HG03520 (cell line): Measurements from ENCODE around the gene BCAR3.

Experiments used
- ATAC-seq: cut with Tn5 transposase; IDR thresholded peaks from one replicate; pipeline ENCODE4 v1.9.1; 2021; ENCODE audit warnings: mild to moderate bottlenecking, moderate library complexity; ENCODE audit not compliant: unreplicated experiment

The BCAR3 gene

DNA sequence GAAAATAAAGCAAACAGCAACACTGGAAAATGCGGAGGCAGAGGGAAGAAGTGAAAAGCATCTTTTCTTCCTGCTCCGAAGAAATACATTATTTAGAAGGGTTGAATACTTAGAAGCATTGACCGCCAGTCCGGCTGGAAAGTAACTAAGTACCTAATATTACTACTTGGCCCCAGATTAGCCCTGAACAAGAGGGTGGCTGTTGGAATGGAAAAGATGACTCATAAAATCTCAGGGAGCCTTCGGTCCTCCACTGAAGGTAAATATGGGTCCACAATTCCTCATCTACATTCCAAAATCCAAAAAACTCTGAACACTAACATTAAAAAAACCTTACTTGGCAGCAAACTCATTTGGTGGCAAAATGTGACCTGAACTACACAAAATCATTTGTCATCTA lies 40.1 kb downstream of the BCAR3 start:
- no peak for ATAC-seq

DNA sequence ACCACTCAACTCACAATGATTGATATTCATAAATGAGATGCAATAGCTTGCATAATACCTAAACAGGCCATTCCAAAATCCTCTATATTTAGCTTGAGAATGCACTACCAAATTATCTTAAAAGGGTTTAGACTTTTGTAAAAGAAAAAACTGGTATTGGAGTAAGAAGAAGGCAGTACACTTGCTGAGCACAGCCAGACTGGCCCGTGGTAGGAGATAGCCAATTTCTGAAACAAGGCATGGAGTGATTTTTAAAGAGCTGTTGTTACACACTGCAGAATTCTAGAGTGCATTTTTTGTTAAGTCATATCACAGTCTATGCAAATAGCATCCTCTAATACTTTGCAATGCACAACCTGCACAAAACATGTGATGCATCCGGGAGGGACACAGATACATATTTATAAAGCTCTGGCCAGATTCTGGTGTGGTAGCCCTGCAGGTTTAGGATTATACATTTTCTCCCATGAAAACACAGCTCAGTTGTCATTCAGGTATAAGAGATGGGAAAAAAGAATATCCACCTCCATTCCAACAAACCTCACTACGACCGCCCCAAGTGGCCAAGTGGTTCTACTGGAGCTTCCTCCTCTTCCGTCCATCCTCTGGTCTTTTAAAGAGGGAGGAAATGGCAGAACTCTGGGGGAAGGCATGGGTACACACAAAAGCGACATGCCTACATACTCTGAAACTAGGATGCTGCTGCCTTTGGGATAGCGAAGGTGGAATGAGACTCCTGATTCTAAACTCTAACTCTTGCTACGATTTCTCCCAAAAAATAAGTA lies 40.8 kb downstream of the BCAR3 start:
- no peak for ATAC-seq

DNA sequence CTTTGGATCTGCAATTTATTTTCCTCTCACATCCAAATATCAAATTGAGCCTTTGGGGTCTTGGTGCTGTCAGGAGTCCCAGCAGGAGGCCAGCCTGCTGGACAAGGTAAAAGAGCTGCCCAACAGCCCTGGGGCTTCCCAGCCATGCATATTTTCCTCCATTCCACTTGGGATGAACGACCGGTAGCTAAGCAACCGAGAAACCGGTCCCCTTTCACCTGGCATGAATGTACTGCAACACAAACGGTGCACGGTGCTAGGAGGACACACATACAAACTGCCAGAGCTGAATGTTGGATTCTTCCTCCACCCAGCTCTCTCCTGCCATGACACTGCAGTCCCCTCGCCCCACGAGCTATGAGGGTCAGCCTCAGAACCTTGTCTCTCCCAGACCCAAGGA lies 42.7 kb downstream of the BCAR3 start:
- ATAC-seq: no peak

DNA sequence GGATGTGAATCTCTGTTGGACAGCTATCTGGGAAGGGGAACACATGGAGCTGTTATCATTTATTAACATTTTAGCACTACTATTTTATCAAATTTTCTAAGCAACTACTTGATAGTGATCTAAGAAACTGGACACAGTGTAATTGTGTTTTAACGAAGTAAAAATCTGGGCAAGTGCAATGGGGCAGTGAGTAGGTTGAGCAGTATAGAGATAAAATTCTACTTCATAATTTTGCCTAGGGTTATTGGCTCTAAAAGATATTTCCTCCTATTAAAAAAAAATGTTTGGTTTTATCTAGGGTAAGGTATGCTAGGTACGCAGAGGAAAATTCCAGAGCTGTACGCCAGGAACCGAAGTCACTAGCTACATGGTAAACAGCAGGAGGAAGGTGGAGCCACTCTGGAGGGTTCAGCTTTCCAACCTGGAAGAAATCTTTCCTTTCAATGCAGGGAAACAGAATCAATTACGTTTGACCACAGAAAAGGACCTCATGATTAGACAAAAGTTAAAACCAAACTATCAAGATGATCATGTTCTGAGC lies 43.3 kb downstream of the BCAR3 start:
- no peak for ATAC-seq

DNA sequence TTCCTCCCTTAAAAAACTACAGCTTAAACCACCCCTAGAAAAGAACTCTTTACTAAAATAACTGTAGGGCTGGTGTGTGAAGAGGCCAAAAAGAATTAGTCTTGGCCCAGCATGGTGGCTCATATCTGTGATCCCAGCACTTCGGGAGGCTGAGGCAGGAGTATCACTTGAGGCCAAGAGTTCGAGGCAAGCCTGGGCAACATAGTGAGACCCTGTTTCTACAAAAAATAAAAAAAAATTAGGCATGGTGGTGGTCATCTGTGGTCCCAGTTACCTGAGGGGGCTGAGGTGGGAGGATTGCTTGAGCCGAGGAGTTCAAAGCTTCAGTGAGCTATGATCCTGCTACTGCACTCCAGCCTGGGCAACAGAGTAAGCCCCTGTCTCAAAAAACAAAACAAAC lies 44.9 kb downstream of the BCAR3 start:
- ATAC-seq: no peak

DNA sequence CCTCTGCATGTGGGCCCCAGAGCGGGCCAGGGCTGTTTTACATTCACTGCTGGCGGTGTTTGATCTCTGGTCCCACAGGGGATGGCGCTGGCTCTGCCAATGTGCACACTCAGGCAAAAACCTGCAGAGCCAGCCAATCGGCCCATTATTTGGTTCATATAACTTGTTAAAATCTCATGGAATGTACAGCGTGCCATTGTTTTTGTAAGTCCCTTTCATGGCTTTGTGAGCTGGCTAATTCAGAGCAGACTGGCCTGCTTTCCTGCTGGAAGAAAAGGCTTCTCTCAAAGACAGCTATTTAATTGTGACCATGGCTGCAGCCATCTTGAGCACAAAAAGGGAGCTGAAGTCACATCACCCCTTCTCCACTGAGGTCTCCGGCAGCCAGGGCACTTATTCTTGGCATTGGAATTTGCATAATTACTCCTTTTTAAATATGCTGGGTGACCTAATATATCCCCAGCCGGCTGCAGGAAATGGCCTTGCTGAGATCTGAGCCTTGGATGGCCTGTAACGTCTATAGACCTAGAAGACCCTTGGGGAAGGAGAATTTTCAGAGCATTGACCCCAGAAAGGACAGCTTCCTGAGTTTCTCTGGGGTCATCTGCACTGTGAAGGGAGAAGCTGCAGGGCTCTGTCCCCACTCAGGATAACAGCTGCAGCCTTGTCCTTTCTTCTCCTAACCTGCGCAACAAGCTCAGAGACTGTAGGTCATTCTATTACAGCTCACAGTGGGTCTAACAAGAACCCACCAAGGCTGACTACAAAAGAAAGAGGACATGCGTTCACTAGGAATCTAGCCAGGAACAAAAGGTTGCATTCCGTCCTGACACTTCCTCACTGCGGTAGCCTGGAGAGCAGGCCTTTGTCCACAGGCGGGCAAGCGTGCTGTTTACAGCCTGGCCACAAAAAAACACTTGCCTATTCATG lies 45.8 kb downstream of the BCAR3 start:
- ATAC-seq: no peak

DNA sequence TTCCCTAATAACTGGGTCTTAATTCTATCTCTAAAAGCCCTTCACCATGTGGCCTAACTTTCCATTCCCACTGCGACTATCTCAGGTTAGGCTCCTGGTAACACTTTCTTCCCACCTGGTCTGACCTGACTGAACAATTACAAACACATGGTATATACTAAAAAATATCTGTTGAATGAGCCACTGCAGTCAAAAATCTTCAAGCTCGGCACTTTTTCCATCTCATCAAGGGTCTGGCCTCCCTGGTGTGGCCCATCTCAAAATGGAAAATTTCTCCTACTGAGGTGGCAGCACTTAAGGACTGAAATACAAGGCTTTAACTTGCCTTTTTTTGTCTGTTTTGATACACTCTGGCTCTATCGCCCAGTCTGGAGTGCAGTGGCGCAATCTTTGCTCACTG lies 48.3 kb downstream of the BCAR3 start:
- no peak for ATAC-seq

DNA sequence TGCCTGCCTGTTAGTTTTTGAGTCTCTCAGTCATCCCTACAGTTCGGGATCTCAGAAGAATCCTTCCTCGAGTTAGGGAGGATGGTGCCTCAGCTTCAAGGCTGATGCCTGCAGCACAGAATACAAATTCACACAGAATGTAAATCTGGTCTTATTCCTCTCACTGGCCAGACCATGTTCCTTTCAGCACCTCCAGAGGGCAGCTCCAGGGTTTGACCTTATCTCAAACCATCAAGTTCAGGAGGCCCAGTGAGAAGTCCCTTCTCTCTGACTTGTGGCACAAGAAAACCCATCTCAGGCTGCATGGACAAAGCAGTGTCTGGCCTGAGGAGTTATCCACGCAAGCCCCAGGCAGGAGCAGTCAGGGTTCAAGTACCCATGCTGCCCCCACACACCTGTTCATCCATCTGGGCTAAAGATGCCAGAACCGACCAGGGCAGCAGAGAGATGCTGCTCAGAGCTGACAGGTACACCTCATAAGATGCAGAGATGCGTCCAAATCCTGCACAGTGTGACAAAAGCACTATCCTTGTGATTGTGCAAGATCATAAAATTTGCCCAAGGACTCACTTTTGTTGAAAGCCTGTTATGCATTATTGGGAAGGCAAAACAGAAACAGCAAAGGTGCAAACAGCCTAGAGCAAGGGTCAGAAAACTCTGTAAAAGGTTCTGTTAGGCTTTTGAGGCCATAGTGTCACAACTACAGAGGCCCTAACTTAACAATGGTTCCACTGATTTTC lies 49.8 kb downstream of the BCAR3 start:
- ATAC-seq: no peak

DNA sequence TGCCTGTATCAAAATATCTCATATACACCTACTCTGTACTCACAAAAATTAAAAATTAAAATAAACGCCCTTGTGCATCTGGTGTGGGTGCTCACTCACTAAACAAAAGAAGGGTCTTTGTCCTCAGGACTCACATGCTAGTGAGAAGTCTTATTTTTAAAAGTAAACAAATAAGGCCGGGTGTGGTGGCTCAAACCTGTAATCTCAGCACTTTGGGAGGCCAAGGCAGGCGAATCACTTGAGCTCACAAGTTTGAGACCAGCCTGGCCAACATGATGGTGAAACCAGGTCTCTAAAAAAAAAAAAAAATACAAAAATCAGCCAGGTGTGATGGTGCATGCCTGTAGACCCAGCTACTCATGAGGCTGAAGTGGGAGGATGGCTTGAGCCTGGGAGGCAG lies 51.5 kb downstream of the BCAR3 start:
- ATAC-seq: no peak

DNA sequence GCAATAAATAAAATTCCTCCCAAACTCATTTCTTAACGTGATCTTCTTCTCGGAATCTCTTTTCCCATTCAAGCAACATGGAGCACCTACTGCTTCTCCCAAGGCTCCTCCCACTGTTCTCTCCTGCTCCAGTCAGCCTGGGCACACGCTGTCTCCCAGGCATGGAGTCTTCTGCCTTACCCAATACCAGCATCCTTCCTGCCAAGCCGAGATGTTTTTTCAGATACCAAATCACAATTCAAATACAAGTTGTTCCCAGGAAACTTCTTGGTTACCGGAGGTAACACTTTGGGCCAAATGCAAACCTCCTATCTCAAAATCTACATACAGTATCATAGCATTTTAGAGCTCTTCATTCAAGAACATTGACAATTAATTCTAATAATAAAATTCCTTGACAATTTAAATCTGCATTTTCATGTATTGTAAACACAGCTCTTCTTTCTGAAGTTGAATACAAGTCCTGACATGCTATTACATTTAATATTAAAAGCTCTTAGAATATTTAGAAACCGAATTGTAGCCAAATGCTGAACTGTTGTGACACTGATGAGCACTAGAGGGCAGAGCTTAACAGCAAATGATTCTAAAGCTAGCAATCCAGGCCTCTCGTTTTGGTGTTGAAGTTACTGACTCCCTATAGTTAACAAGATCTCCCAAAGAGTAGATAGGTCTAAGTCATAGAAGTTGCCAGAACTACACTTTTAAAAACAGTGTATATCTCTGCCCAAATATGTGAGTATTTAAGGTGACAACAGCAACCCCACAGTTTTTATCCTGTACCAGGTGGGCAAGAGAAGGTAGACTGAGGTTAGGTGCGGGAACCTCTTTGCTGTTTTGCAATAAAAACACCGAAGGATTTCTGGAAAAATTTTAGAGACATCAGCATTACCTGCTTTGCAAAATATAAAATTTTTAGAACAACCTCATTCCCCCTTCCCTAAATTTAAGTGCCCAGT lies 52.3 kb downstream of the BCAR3 start:
- ATAC-seq: no peak

DNA sequence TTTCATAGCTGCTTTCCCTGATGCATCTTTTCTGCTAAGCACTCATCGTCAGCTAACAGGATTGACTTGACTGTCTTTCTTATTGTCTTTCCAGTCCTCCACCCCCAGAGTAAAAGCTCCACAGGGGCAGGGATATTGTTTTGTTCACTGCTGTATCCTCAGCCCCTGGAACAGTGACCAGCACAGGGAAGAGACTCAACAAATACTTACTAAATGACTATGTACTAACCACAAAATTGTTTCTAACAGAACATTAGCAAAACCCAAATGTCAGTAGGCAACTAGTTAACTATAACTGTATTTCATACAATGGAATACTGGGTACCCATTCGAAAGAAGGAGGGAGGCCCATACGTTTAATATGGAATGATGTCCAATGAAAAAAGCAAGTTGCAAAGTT lies 53.0 kb downstream of the BCAR3 start:
- ATAC-seq: no peak

DNA sequence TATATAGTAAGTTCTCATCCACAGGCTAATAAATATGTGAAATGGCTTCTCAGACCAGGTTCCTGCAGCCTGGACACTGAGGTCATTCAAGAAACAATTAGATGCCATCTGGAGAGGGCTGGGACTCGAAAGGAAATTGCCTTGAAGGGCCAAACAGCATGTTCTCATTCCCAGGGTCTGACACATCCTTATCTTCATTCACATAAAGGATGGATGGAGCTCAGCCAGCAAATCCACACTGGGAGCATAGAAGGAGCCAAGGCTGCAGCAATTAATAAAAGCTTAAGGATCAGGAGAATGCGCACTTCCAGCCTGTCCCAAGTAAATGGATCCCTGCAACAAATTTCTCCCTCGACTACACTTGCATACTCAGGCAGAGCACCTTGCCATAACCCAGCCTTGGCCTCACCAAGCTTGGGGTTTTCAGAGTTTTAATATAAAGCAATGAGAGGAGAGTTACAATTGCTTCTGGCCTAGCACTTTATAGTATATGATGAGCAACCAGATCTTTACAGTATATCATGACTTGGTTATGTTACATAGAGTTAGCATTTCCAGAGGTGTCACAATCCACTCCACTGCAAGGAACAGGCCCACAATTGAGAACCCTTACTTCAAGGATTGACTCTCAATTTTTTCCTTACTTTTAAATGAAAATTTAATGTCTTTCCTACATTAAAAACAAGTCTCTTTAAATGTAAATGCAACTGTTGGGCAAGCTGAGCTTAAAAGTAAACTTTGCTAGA lies 55.9 kb downstream of the BCAR3 start:
- no peak for ATAC-seq

DNA sequence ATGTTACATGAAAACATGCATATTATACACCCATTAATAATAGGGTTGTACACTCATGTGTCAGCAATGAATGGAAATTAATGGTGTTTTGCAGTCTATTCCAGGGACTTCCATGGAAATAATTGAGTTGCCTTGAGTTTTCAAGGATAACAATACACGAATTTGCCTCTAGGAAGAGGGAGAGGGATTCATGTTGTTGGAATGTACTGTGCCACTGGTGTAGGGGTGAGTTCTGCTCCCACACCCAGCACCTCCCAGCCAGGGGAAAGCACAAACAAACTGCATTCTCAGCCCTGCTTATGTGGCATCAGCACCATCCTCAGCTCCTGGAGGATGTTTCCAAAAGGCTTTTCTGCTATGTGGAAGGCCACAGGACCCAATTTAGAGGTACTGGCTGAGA lies 57.8 kb downstream of the BCAR3 start:
- no peak for ATAC-seq

DNA sequence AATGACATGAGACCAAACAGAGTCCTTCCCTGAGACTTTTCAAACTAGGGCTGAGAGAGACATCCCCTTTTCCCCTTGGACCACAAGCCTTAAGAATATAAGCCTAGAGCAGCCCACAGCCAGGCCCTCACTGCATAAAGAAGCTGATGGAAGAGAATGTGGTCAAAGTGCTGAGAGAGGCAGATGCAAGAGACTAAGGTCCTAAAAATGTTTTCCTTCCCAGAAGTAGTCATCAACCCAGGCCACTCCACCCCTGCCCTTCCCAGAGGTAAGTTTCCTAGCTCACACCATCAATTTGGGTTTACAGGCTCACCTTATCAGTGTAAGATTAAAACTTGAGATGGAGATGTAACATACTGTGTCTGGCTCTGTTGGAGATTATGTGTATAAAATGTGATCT lies 58.2 kb downstream of the BCAR3 start:
- no peak for ATAC-seq

DNA sequence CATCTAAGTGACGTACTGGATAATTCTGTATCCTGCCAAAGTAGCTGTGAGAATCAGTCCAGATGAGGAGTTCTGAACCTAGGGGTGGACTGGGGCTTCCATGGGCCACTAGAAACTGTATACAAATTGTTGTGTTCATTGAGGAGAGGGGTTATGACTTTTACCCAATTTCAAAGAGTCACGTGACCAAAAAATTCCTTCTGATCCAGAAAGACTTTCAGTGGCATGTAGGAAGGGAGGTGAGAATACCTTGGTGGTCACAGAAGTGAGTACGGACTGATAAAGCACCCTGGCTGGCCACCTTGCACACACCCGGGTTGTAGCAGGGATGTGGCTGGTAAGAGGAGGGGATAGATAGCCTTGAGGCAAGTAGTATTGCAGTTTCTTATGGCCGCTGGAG lies 60.4 kb downstream of the BCAR3 start:
- no peak for ATAC-seq

DNA sequence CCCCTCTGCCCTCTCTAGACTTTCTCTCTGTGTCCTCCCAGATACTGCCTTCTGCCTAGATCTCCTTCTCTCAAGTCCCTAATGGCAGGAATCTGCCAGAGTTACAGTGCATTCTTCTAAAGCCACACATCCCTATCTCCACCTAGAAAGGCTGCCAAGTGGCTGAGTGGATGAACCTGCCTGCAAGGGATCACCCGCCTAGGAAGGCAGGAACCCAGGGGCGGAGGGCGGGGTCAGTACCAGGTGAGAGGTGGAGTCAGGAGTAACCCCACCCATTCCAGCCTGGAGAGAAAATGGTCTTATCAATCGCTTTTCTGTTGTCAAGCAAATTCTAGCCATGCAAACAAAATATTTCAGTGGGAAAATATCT lies 60.8 kb downstream of the BCAR3 start:
- no peak for ATAC-seq

DNA sequence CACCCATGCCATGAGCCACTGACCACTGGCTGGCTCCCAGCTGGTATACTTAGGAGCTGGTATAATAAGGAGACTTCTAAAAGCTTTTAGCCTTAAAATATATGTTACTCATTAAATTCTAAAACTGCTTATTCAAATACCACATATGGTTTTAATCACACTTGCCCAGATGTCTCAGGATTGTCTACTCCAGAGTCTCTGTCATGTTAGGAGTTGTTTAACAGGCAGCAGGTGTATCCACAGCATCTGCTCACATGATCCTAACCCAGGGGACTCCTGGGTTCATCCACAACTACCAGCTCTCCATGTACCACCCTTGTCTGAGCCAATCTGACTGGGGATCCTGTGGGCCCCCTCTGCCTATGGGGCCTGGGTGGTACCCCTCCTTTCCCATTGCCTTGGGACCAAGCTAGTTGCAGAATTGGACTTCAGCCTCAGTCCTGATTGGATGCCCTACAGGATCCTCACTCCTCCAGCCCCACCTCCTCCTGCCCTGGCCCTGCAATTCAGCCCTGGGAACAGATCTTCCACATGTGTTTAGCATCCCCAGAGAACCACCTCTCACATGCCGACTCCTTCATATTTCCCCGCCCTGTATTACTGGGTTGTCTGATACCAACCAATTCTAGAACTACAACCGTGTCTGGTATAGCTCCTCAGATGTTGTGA lies 61.3 kb downstream of the BCAR3 start:
- ATAC-seq: no peak

DNA sequence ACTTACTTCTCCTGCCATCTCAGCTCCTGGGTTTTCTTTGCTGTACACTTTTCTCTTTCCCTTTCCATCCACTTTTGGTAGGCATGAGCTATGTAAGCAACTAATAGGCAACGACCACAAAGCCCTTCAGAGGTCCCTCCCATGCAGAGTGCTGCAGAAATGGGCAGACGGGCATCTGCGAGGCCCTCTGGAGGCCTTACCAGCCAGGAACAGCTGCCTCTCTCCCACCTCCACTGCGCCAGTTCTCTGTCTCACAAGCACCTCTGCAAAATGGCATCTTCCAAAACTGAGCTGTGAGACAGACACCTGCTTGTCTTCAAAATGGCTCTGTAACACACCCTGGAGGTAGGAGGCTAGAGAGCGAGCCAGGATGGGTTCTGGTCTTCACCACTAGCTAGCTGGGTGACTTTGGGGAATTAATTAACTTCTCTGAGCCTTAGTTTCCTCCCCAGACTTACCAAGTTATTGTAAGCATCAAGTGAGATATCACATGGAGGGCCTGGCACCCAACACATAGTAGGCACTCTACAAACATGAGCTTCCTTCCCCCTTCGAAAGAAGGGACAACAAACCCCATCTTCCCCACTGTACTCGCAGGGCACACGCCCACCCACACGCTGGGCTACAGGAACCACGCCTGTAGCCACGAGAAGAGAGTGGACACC lies 62.0 kb downstream of the BCAR3 start:
- no peak for ATAC-seq
